Large intestine (tissue), 3 donors: Measurements from ENCODE around the gene SMARCA2. TPM values are rescaled to one million over a fixed set of nuclear protein-coding genes. Genes with fewer than 3 reads are reported as not detected.

Source experiments
- DNase-seq, 2 donors: peaks; one replicate each; pipeline versions ENCODE4 v3.0.0 to v3.0.0-alpha.2; 2013
- H3K27ac ChIP-seq: one replicate; pipeline ENCODE4 v1.5.1; 2013; ENCODE audit warnings: low read length
- H3K27me3 ChIP-seq: 2 replicates; pipeline ENCODE4 v1.6.1; 2013; ENCODE audit warnings: low read length; ENCODE audit not compliant: control insufficient read depth, insufficient read depth
- H3K36me3 ChIP-seq: 2 replicates; pipeline ENCODE4 v1.6.1; 2013; ENCODE audit warnings: low read length; ENCODE audit not compliant: control insufficient read depth, insufficient read depth
- H3K4me1 ChIP-seq: one replicate; pipeline ENCODE4 v1.6.1; 2013; ENCODE audit warnings: low read length; ENCODE audit not compliant: control insufficient read depth, insufficient read depth
- H3K4me3 ChIP-seq: one replicate; pipeline ENCODE4 v1.5.1; 2013; ENCODE audit warnings: low read length
- H3K9me3 ChIP-seq: one replicate; pipeline ENCODE4 v1.6.1; 2013; ENCODE audit warnings: mild to moderate bottlenecking, low read depth, low read length, moderate library complexity; ENCODE audit not compliant: control insufficient read depth
- WGBS: methylation state at CpG from one replicate; pipeline ENCODE4 v1.1.5; 2013; ENCODE audit warnings: low lambda C conversion rate; ENCODE audit not compliant: insufficient coverage; 5-methylcytosine and 5-hydroxymethylcytosine counted together
- polyA plus RNA-seq: library from polyadenylated mRNA; unstranded; fragments of 120-200 nt; gene quantifications from one replicate; pipeline ENCODE4 v1.2.1, GENCODE V29; 2013

Gene SMARCA2
- polyA plus RNA-seq, 1 donor = 61.1 TPM

DNA sequence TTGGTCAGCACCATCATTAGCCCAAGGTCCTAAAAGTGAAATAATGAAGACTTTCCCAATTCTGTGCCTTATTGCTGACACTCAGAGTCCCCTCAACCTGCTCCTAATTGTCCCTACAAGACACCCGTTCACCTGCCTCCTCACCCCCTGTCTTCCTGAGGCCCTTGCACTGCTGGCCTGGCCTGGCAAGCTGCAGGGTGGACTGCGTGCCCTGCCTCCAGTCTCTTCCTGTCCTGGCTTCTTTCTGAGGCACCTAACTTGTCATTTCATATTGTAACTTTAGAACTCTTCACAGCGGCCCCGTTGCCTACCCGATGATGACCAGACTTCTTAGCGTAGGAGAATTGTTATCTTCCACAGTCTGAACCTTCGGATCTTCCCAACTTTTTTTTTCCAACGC, 153.9 kb downstream of the SMARCA2 start:
- 95% methylated on average over 3 of the region's 8 CpGs for WGBS
- no peaks in the 10 kb centered on the region for H3K9me3 ChIP-seq
- H3K4me3 ChIP-seq = no peak overlapping the region
- H3K4me1 ChIP-seq = no peaks in the 10 kb centered on the region
- no peaks in the 10 kb centered on the region for H3K27me3 ChIP-seq
- DNase-seq = no peak
- no peak overlapping the region for H3K27ac ChIP-seq
- peaks cover 35% of the 10 kb centered on the region for H3K36me3 ChIP-seq

DNA sequence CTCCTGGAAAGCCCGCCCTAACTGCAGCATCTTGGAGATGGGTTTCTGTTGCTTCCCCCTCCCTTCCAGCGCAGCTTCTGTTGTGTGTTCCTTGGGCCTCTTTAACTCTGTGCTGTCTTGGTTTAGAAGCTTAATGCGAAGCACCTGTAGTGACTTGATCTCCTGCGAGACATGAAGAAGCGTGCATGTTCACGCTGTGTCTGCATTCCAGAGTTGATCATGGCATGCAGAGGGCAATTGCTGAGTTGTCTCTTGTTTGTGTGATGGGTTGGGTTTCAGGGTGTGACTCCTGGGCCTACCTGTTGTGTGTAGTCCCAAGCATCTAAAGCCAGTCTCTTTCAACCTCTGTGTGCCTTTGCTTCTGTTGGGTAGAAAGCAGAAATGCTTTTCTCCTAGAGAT, 155.6 kb downstream of the SMARCA2 start:
- DNase-seq = no peak
- Histone ChIP-seq H3K4me1 (no peaks in the 10 kb centered on the region), H3K27me3 (no peaks in the 10 kb centered on the region), H3K36me3 (peaks cover 30% of the 10 kb centered on the region), H3K9me3 (no peaks in the 10 kb centered on the region), H3K27ac (no peak overlapping the region), H3K4me3 (no peak overlapping the region)
- no CpG with 5 or more reads among the region's 6 CpGs for WGBS

DNA sequence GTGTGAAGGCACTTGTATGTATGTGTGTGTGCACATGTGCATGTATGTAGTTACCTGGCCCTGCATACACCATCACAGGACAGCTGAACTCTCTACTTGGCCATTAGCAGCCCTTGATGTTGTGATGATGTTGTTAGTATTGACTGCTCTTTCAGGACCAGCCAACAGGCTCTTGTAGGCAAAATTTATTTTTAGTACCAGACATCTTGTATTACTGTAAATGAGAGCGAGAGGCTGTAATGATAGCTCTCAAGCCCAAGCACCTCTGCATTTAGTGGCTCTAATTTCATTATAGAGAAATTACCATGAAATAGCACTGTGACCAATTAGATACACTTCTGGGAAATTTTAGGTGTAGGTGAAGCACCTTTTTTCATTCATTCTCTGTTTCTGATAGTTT, 158.0 kb downstream of the SMARCA2 start:
- WGBS = no CpG with 5 or more reads among the region's 1 CpG
- peaks cover 26% of the 10 kb centered on the region for H3K36me3 ChIP-seq
- no peak overlapping the region for H3K4me3 ChIP-seq
- no peaks in the 10 kb centered on the region for H3K4me1 ChIP-seq
- H3K9me3 ChIP-seq = no peaks in the 10 kb centered on the region
- no peak overlapping the region for H3K27ac ChIP-seq
- no peaks in the 10 kb centered on the region for H3K27me3 ChIP-seq
- no peak for DNase-seq

DNA sequence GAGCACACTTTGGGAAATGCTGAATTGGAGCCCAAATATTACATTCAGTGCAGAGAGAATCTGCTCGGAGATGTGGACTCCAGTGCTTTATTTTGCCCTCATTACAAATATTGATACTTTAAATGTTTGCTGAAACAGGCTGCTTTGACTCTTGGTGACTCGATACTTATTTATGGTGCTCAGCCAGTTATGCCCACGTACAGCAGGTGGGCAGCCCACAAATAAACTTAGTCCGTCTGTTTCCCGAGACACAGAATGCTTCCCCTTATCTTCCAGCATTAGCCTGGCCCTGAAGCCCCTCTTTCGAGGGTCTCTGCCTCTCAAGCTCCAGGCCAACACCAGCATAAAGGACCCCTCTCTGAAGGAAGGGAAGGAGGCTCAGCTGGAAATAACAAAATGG, 158.7 kb downstream of the SMARCA2 start:
- Histone ChIP-seq H3K9me3 (no peaks in the 10 kb centered on the region), H3K36me3 (peaks cover 23% of the 10 kb centered on the region), H3K4me3 (no peak overlapping the region), H3K4me1 (no peaks in the 10 kb centered on the region), H3K27me3 (no peaks in the 10 kb centered on the region), H3K27ac (no peak overlapping the region)
- no CpG with 5 or more reads among the region's 6 CpGs for WGBS
- no peak for DNase-seq

DNA sequence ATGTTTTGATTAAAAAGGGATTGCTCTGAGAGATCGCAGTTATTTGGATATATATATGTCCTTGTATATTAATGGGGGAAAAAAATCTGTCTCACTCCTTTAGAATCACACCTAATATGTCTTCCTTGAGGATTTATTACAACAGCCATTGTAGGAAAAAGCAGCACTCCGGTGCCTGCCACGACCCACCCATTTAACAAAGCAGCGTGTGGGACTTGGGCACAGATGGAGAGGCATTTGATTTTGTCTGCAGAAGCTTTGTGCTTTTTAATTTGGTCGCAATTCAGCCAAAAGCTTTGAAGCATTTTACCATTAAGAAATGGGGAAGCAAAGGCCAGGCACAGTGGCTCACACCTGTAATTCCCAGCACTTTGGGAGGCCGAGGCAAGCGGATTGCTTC, 159.2 kb downstream of the SMARCA2 start:
- 57% methylated on average over 1 of the region's 7 CpGs for WGBS

DNA sequence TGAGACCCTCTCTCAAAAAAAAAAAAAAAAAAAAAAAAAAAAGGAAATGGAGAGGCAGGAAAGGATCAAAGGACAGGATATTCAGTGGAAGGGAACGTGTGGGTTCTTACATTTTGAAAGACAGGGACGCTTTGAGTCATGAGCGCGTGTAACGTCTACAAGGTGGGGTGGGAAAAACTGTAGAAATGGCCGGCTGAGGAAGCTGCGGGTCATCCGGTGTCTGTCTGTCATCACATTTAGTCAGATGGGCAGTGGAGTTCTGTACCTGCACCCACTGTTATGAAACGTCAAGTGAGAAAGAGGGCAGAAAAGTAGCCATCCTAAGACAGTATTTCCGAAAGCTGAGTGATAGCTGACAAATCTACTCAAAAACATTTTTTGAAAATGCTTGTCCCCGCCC, 159.8 kb downstream of the SMARCA2 start:
- no peak overlapping the region for H3K4me3 ChIP-seq
- no peaks in the 10 kb centered on the region for H3K27me3 ChIP-seq
- no peak overlapping the region for H3K27ac ChIP-seq
- DNase-seq = no peak
- WGBS = 100% methylated on average over 2 of the region's 11 CpGs
- H3K4me1 ChIP-seq = no peaks in the 10 kb centered on the region
- H3K9me3 ChIP-seq = no peaks in the 10 kb centered on the region
- H3K36me3 ChIP-seq = peaks cover 19% of the 10 kb centered on the region

More for the DNA sequence above, 159.2 kb downstream of the SMARCA2 start:
- H3K4me3 ChIP-seq = no peak overlapping the region
- H3K27ac ChIP-seq = no peak overlapping the region
- H3K9me3 ChIP-seq = no peaks in the 10 kb centered on the region
- no peaks in the 10 kb centered on the region for H3K4me1 ChIP-seq
- H3K27me3 ChIP-seq = no peaks in the 10 kb centered on the region
- peaks cover 19% of the 10 kb centered on the region for H3K36me3 ChIP-seq
- DNase-seq = no peak

DNA sequence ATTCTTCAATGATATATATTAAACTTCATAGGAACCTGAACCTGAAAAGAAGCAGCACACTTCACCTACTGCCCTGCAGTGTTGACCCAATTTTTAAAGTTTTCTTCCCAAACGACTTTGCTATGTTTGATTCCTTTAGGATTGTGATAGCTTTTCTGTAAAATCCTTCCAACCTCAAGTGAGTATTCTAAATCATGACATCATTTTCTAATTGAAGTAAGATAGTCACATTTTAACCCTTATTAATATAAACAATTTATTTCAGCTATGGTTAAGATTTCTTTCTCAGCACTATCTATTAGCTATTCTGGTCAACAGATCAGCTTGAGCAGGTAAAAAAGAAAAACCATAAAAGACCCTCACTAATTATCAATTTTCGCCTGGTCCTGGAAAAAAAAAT, 162.0 kb downstream of the SMARCA2 start:
- Histone ChIP-seq H3K4me1 (no peaks in the 10 kb centered on the region), H3K27me3 (no peaks in the 10 kb centered on the region), H3K27ac (no peak overlapping the region), H3K4me3 (no peak overlapping the region), H3K9me3 (no peaks in the 10 kb centered on the region), H3K36me3 (peaks cover 13% of the 10 kb centered on the region)
- WGBS = 100% methylated on average over 1 of the region's 2 CpGs
- DNase-seq = no peak

DNA sequence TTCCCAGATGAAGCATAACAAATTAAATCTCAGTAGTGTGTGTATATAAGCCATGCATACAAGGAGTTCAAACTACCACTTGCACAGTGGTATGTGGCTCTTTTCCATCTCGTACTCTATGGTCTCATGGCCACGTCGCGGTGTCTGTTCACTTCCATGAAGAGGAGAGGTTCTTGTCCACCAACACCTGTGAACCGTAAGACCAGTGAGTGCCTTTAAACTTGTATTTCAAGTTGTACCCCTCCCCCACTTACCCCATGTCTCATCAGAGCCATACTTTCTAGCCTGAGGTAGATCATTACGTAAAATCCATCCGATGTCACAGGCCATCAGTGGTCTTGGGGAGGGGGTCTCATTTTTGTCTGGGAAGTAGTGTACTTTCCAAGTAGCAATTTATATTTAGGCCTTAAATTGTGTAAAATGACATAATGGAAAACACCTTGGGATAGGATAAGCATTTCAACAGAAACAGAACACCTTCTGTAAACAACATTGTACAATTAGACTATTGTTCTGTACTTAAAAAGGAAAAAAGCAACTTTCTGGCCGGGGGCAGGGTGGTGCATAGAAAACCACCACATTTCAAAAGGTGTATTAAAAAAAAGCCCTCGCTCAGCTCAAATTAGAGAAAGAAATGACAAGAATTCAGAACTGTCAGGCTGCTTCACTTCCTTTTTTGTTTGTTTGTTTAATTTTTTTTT, 163.0 kb downstream of the SMARCA2 start:
- DNase-seq = no peak
- H3K27me3 ChIP-seq = no peaks in the 10 kb centered on the region
- no peaks in the 10 kb centered on the region for H3K9me3 ChIP-seq
- no peaks in the 10 kb centered on the region for H3K4me1 ChIP-seq
- WGBS = 92% methylated on average over 2 of the region's 9 CpGs
- no peak overlapping the region for H3K27ac ChIP-seq
- H3K36me3 ChIP-seq = peaks cover 5% of the 10 kb centered on the region
- H3K4me3 ChIP-seq = no peak overlapping the region

DNA sequence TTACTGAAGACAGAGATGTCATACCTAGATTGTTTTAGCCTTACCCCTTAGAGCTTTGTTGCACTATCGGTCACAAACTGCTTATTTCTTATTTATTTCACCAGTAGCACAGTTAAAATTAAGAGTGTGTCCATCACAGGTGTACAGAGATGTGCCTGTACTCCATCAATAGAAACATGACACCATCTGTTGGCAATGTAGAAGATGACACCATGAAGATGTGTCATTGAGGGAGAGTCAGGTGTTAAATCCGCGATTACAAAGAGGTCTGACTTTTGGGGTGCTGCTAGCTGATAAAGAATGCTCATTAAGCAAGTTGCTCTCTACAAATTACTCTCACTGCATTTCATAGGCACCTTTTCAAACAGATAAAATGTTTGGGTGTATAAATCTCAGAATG, 164.4 kb downstream of the SMARCA2 start:
- no peaks in the 10 kb centered on the region for H3K27me3 ChIP-seq
- no peaks in the 10 kb centered on the region for H3K9me3 ChIP-seq
- no CpG with 5 or more reads among the region's 3 CpGs for WGBS
- H3K36me3 ChIP-seq = peaks cover 12% of the 10 kb centered on the region
- H3K4me1 ChIP-seq = no peaks in the 10 kb centered on the region
- no peak overlapping the region for H3K27ac ChIP-seq
- no peak overlapping the region for H3K4me3 ChIP-seq
- no peak for DNase-seq

DNA sequence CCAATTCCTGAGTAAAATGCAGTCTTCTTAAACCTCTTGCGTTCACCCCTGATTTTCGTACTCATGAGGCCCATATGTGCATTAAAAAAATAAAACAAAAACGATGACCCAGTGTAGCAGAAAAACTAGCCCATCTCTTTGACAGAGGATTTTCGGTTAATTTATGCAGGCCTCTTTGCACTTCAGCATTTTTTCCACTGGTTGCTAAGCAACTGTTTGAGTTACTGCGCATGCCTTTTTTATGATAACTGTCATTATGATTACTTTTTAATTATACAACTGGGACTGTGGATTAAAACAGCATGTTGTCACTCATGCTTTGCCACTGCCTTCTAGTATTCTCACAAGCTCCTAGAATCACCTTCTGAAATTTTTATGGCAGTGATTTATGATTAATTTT, 165.0 kb downstream of the SMARCA2 start:
- peaks cover 16% of the 10 kb centered on the region for H3K36me3 ChIP-seq
- no peak overlapping the region for H3K4me3 ChIP-seq
- H3K9me3 ChIP-seq = no peaks in the 10 kb centered on the region
- no peak overlapping the region for H3K27ac ChIP-seq
- H3K4me1 ChIP-seq = no peaks in the 10 kb centered on the region
- 75% methylated on average over 1 of the region's 5 CpGs for WGBS
- H3K27me3 ChIP-seq = no peaks in the 10 kb centered on the region
- DNase-seq = no peak

DNA sequence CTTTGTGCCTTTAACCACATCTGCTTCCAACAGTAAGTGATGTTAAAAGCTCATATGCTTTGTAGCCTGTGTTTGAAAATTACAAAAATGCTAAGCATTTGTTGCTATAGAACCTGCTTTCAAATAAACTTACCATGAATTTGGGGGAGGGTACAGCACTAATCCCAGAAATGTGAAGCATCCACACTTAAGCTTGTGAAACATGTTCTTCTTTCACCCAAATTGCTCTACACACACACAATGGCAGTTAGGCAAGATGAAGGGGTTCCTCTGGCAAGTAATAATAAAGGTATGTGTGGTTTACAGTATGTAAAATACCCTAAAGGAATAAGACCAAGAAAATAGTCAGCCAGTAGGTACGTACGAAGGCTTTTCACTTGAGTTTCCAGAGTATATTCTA, 165.6 kb downstream of the SMARCA2 start:
- H3K36me3 ChIP-seq = peaks cover 22% of the 10 kb centered on the region
- no peaks in the 10 kb centered on the region for H3K27me3 ChIP-seq
- H3K27ac ChIP-seq = no peak overlapping the region
- H3K9me3 ChIP-seq = no peaks in the 10 kb centered on the region
- no peak overlapping the region for H3K4me3 ChIP-seq
- H3K4me1 ChIP-seq = no peaks in the 10 kb centered on the region
- DNase-seq = no peak
- WGBS = 100% methylated on average over 2 of the region's 2 CpGs
